K562 treated with DMSO at 1 percent for 48 hours (cell line): ENCODE measurements around the gene HSD17B13. TPM values are rescaled to one million over a fixed set of nuclear protein-coding genes. Genes with fewer than 3 reads are reported as not detected.

Source experiments
- total RNA-seq: library from RNA; unstranded; fragments of 300-600 nt; gene quantifications from 2 replicates; pipeline ENCODE4 v1.2.3, GENCODE V29; 2022; ENCODE audit warnings: low replicate concordance; ENCODE audit errors: extremely low read depth

The HSD17B13 gene, protein sequence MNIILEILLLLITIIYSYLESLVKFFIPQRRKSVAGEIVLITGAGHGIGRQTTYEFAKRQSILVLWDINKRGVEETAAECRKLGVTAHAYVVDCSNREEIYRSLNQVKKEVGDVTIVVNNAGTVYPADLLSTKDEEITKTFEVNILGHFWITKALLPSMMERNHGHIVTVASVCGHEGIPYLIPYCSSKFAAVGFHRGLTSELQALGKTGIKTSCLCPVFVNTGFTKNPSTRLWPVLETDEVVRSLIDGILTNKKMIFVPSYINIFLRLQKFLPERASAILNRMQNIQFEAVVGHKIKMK
- not detected in 2 replicates for total RNA-seq

DNA sequence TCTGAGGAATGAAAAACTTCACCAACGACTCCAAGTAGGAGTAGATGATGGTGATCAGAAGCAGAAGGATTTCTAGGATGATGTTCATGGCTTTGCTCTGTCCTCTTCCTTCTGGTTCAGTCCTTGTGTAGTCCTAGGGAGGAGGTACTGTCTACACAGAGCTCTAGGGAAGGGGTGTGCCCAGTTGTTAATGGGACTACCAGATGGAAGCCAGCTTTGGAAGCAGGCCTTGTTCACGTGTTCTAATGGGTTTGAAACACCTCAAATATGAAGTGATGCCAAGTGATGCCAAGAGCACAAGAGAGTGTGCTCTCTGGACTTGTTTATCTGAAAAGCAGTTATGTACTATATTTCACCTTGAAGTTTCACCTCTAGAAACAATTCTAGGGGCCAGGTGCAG is at the start of gene HSD17B13:
TSS of gene HSD17B13 (minus strand) at position 129 of the 400 bp plus-strand sequence. CDS start at position 88, 41 bp downstream.

Other genes with a start within 250 kb of the HSD17B13 start
- not detected in 2 replicates for gene KLHL8, start 102.3 kb downstream of the HSD17B13 start, total RNA-seq
- gene HSD17B11, start 68.3 kb upstream of the HSD17B13 start, total RNA-seq: not detected in 2 replicates
- not detected in 2 replicates for gene NUDT9, start 99.7 kb upstream of the HSD17B13 start, total RNA-seq
- not detected in 2 replicates for gene SPARCL1, start 206.5 kb upstream of the HSD17B13 start, total RNA-seq